GM12872 (cell line): ENCODE data around the gene RNF212B.

Source experiments
- TF ChIP-seq, protein P1 (sequence below): IDR thresholded peaks from 3 replicates; pipeline ENCODE4 v1.5.1; 2011; ENCODE audit warnings: low read depth, mild to moderate bottlenecking, low read length, moderate library complexity; ENCODE audit not compliant: insufficient read depth

The RNF212B gene

DNA sequence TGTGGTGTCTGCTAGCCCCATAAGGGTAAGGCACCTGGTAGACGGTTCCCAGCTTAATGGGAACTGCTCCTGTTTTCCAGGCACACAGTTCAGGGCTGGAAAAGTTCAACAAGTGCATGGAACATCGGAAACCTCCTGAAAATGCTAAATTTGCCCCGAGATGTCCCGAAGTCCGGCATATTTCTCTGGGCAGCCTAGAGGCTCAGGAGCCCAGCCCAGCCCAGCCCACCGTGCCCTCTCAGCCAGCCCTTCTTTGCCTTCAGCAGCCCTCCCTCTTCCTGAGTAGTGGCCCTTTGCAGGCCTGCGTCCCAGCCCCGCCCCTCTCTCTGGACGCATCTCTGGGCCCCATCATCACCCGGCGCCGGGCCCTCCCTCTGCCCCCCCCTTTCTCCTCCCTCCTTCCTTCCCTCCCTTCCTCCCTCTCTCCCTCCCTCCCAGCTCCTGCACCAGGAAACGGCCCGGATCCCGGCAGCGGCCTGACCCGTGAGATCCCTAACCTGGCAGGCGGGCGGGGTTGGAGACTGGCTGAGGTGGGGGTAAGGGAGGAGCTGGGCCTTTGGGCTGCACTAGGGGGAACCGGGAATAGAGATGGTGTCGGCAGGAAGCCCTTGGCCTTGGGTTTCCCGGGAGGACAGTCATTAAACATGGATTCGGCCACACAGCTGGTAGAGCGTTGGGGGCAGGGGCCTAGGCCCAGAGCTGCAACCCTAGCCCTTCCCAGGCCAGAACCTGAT lies 68.8 kb downstream of the RNF212B start, which contains the start of gene BCL2L2:
BCL2L2 (plus strand) TSS at position 422 of the 734 bp plus-strand sequence. CDS start 935 bp downstream, outside the sequence.
- TF ChIP-seq, protein P1, sequence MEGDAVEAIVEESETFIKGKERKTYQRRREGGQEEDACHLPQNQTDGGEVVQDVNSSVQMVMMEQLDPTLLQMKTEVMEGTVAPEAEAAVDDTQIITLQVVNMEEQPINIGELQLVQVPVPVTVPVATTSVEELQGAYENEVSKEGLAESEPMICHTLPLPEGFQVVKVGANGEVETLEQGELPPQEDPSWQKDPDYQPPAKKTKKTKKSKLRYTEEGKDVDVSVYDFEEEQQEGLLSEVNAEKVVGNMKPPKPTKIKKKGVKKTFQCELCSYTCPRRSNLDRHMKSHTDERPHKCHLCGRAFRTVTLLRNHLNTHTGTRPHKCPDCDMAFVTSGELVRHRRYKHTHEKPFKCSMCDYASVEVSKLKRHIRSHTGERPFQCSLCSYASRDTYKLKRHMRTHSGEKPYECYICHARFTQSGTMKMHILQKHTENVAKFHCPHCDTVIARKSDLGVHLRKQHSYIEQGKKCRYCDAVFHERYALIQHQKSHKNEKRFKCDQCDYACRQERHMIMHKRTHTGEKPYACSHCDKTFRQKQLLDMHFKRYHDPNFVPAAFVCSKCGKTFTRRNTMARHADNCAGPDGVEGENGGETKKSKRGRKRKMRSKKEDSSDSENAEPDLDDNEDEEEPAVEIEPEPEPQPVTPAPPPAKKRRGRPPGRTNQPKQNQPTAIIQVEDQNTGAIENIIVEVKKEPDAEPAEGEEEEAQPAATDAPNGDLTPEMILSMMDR, result no peak

DNA sequence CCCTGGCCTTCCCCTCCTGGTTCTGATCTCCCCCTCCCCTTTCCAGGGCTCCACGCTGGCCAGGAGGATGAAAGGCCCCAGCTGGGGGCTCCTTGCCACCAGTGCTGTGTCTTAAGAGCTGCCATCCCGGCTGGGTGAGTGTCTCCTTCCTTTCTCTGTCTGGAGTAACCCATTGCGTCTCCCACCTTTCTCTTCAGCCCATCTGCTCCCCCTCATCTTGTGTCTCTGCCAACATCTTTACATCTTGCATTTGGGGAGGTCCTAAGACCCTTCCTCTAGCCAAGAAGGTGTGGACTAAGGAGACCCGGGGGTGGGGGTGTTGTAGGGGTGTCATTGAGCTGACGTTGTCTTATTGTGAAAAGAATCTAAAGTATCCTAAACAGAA lies 69.4 kb downstream of the RNF212B start:
- TF ChIP-seq, protein P1, result no peak

DNA sequence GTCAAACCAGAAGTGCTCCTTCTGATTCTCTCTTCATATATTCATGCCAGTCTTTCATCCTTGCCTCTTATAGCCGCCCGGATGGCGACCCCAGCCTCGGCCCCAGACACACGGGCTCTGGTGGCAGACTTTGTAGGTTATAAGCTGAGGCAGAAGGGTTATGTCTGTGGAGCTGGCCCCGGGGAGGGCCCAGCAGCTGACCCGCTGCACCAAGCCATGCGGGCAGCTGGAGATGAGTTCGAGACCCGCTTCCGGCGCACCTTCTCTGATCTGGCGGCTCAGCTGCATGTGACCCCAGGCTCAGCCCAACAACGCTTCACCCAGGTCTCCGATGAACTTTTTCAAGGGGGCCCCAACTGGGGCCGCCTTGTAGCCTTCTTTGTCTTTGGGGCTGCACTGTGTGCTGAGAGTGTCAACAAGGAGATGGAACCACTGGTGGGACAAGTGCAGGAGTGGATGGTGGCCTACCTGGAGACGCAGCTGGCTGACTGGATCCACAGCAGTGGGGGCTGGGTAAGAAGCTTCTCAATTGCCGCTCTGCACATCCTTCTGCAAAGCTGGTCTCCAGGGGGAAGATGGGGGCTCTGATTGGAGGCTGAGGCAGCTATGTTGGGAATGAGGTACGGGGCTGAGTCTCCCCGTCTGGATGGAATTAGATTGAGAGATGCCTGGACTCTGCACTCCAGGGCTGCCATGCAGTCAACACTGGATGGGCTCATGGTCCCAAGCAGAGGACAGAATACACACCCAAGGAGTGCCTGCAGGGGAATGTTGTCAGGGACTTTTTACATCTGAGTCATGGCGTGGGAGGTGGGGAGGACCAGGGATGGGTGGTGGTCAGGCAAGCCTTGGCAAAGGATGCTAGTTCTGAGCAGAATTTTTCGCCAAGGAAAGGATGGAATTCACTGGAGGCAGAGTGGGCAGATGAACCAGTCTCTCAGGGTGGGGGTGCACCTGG lies 70.2 kb downstream of the RNF212B start:
- TF ChIP-seq, protein P1, result no peak

DNA sequence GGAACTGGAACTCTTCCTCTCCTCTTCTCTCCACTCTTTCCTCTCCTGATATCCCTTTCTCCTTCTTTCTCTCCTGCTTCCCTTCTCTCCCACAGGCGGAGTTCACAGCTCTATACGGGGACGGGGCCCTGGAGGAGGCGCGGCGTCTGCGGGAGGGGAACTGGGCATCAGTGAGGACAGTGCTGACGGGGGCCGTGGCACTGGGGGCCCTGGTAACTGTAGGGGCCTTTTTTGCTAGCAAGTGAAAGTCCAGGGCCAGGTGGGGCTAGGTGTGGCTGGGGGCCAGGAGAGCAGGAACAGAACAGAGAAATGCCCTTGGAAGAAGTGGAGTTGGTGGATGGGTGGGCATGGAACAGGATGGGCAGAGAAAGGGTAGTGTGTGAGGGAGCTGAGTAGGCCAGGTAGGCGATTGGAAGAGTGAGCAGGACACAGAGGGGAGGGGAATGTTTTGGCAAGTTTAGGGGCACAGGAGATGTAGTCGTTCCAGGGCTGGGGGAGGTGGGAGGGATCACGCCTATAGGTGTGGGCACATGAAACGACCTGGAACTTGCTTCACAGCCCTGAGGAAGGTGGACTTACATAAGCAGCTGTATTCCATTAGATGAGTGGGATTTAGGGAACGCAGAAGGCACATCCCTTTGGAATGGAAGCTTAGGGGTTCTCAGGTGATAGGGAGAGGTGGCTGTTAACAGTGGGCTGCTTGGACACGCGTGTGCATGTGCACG lies 71.1 kb downstream of the RNF212B start:
- TF ChIP-seq, protein P1, result no peak

DNA sequence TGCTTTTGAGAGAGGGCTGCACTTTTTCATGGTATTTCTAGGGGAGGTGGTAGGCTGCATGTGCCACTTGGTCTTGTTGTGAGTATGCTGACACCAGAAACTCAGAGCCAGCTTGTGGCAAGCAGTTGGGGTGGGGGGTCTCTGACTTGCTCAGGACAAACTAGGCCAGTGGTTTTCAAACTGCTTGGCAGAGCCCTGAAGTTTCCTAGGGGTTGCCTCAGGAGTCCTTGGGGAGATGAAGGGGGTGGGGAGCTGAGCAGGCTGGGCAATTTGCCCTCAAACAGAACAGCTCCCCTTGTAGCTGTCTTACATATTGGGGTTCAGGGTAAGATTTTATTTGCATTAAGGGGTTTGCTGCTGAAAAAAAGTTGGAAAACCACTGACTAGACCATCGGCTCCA lies 72.8 kb downstream of the RNF212B start:
- TF ChIP-seq, protein P1, result no peak

DNA sequence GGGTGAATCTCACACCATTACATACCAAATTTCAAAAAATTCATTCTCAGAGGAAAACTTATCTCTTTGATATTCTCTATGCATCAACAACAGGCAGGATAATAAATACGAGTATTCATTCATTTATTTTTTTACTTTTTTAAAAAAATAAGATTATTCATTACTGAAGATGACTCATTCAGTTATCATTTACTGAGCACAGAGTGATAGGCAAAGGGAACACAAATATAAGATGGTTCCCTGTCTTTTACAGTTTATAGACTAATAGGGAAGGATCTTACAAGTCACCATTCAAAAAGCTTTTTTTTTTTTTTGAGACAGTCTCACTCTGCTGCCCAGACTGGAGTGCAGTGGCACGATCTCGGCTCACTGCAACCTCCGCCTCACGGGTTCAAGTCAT lies 78.6 kb downstream of the RNF212B start:
- TF ChIP-seq, protein P1, result no peak
